Stimulated activated naive CD8-positive, alpha-beta T cell treated with anti-CD3 and anti-CD28 coated beads, Interleukin-15, Interleukin-2, amounts not matched to agents 100 U/mL and 50 U/mL, for 24 hours (primary cell): ENCODE data around the gene OR4F15.

Source experiments
- ATAC-seq: fragments of 150-1000 bp; cut with Tn5 transposase; one replicate; pipeline ENCODE4 v1.10.0; 2021
- DNase-seq: peaks from one replicate; pipeline ENCODE4 v3.0.0; 2021

The OR4F15 gene

DNA sequence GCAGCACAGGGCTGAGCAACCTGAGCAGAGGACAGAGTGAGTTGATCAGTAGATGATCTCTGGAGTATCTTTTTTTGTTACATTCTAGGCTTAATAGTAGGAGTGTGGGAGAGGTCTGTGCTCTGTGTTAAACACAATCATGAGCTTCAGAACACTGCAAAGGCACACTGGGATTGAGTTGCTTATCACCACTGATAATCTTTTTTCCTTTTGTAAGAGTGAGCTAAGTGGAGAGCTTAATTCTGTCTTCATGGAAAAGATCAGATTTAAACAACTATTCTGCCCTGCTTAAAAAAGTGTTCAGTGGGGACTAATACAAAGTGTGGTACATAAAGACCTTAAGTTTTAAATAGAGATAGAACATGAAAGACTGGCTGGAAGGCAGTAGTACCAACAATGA is 7.6 kb upstream of the OR4F15 start:
- DNase-seq: no peak

GRCh38 chr15:101804941-101805340 is 7.1 kb upstream of the OR4F15 start:
- ATAC-seq (no peak), DNase-seq (no peak)

More for the DNA sequence above, 7.6 kb upstream of the OR4F15 start:
- no peak for ATAC-seq

- DNase-seq: no peak
Observed at GRCh38 chr15:101805605-101806345, 6.2 kb upstream of the OR4F15 start.

GRCh38 chr15:101807345-101807945 is 4.6 kb upstream of the OR4F15 start:
- no peak for ATAC-seq
- DNase-seq: no peak

More at GRCh38 chr15:101805605-101806345, 6.2 kb upstream of the OR4F15 start:
- ATAC-seq: no peak

DNA sequence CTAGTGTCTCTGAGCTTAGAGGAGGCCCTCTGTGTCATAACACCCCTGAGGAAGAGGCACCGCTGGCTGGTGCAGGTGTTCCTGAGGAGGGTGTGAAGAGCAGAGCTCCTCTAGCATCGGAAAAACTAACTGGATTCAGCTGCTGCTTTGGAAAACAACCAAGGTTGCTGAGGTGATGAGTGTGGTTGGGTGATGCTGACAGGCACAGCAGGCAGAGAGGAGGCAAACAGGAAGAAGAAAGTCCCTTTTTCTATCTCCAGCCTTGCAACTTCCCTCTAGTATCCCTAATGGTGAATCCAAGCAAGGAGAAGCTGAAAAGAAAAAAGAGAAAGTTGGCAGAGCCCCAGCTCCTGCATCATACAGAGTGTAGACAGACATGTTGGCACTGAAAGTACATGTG is 3.8 kb upstream of the OR4F15 start:
- DNase-seq (no peak), ATAC-seq (peak; percentile 36)

GRCh38 chr15:101810456-101810855 is 1.5 kb upstream of the OR4F15 start:
- DNase-seq (no peak), ATAC-seq (no peak)

GRCh38 chr15:101810876-101811275 is 1.1 kb upstream of the OR4F15 start:
- ATAC-seq (no peak), DNase-seq (no peak)

DNA sequence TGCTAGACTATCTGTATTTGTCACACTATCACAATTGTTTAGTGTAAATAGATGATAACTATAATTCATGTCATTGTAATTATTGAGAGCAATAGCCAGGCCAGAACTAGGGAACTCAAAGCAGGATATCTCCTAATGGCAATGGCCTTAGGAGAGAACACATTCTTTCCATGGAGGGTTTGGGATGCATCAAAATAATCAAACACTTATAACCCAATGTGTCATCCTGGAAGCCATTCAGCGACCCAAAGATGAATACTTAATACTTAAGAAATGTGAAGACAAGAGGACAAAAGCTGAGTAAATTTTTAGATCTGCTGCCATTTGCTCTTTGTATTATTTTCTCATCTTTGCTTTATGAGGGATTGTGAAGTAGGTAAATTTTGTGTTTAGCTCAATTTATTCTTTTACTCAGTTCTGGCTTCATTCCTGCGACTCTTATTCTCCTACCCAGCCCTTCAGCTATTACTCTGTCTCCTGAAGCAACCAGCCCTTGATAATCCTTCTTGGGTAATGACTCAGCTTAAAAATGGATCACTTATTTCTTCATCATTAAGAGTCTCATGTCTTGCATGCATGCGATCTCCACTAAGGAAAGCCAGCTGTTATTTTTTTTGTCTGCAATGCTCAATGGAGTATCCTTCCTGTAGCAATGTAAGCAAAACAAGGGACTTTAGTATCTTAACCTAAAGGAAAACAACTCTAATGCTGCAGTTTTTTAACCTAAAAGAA is 2.0 kb downstream of the OR4F15 start:
- DNase-seq (no peak), ATAC-seq (no peak)

DNA sequence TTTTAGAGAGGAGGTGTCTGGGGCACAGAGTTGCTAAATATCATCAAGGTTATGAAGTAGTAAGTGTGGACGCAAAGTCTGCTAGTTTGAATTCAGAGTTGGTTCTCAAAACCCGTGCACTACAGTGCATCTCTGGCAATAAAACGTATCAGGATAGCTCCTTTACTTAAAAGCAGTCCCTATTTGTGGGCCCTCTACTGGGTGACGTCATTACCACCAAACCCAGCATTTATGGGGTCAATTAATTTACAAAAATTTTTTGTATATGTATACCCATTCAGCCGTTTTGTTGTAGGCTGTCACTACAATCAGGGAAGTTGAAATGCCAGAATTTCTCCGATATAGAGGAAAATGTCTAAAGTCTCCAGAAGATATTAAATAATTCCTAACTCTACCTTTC is 8.8 kb downstream of the OR4F15 start:
- DNase-seq (no peak), ATAC-seq (no peak)

GRCh38 chr15:101827257-101827656 is 15.3 kb downstream of the OR4F15 start:
- no peak for DNase-seq
- ATAC-seq: no peak

GRCh38 chr15:101828774-101829173 is 16.8 kb downstream of the OR4F15 start:
- ATAC-seq (no peak), DNase-seq (no peak)

GRCh38 chr15:101841656-101842055 is 29.7 kb downstream of the OR4F15 start:
- DNase-seq (no peak), ATAC-seq (no peak)

DNA sequence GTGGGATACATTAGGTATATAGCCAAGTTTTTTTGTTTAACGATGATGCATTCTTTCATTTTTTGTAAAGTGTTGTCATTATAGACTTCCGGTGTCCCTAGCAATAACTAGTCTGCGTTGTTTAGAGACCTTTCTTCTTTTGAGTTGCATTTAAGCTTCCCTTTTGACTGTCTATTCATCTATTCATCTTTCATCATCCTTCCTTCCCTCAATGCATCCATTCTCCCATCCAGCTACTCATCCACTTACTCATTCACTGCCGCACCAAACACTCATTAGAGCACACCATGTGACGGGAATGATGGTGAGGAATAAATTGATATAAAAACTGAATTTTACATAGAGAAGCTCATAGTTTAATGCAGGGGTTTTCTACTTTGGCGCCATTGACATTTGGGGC is 32.9 kb downstream of the OR4F15 start:
- DNase-seq (no peak), ATAC-seq (no peak)

- ATAC-seq (no peak), DNase-seq (no peak)
Observed at GRCh38 chr15:101852356-101852755, 40.4 kb downstream of the OR4F15 start.
